GM23338 (cell line): ENCODE results near the gene COL4A3. TPM values are rescaled to one million over a fixed set of nuclear protein-coding genes. Genes with fewer than 3 reads are reported as not detected.

Experiments
- ATAC-seq: fragments of 200-7000 bp; cut with Tn5 transposase; 3 replicates; pipeline ENCODE4 v1.9.1; 2020
- DNase-seq: peaks from one replicate; pipeline ENCODE4 v3.0.0-alpha.2; 2015; ENCODE audit warnings: low spot score
- H2AFZ ChIP-seq: fragments of 200-600 bp; sonication (generic); 2 replicates; pipeline ENCODE4 v1.8.0; 2016; ENCODE audit warnings: antibody characterized with exemption, mild to moderate bottlenecking, moderate library complexity
- H3F3A ChIP-seq: fragments of 200-600 bp; sonication (generic); replicated peaks from 2 replicates; pipeline ENCODE4 v1.8.0; 2017; ENCODE audit warnings: antibody characterized with exemption, mixed run types, low read depth
- H3K27ac ChIP-seq: fragments of 200-600 bp; sonication (generic); 2 replicates; pipeline ENCODE4 v1.6.1; 2016; ENCODE audit warnings: low read depth
- H3K27me3 ChIP-seq: fragments of 200-600 bp; sonication (generic); 2 replicates; pipeline ENCODE4 v1.8.0; 2016; ENCODE audit warnings: mild to moderate bottlenecking, mixed run types, moderate library complexity; ENCODE audit not compliant: insufficient read depth
- H3K36me3 ChIP-seq: fragments of 200-600 bp; sonication (generic); 2 replicates; pipeline ENCODE4 v1.8.0; 2016; ENCODE audit warnings: mild to moderate bottlenecking; ENCODE audit not compliant: insufficient read depth
- H3K4me1 ChIP-seq: fragments of 200-600 bp; sonication (generic); 2 replicates; pipeline ENCODE4 v1.8.0; 2016; ENCODE audit warnings: mild to moderate bottlenecking, moderate library complexity; ENCODE audit not compliant: insufficient read depth
- H3K4me2 ChIP-seq: fragments of 200-600 bp; sonication (generic); 2 replicates; pipeline ENCODE4 v1.7.1; 2017; ENCODE audit warnings: mixed run types
- H3K4me3 ChIP-seq: fragments of 200-600 bp; sonication (generic); 2 replicates; pipeline ENCODE4 v1.6.1; 2016; ENCODE audit warnings: mixed run types
- H3K79me2 ChIP-seq: fragments of 200-600 bp; sonication (generic); replicated peaks from 2 replicates; pipeline ENCODE4 v1.8.0; 2017; ENCODE audit warnings: mild to moderate bottlenecking; ENCODE audit not compliant: insufficient read depth
- H3K9me2 ChIP-seq: fragments of 200-600 bp; sonication (generic); 2 replicates; pipeline ENCODE4 v1.8.0; 2017; ENCODE audit not compliant: insufficient read depth
- H4K20me1 ChIP-seq: fragments of 200-600 bp; sonication (generic); replicated peaks from 2 replicates; pipeline ENCODE4 v1.8.0; 2017; ENCODE audit warnings: mild to moderate bottlenecking; ENCODE audit not compliant: insufficient read depth
- H3K27ac Mint-ChIP-seq: 2 replicates; pipeline ENCODE4 v1.8.0; 2020; ENCODE audit warnings: inconsistent platforms, mild to moderate bottlenecking, moderate library complexity, mixed read lengths
- H3K27me3 Mint-ChIP-seq: 3 replicates; pipeline ENCODE4 v1.8.0; 2022; ENCODE audit warnings: low read depth, mild to moderate bottlenecking, moderate library complexity, mixed read lengths, inconsistent platforms; ENCODE audit not compliant: insufficient read depth, poor library complexity
- H3K36me3 Mint-ChIP-seq: 3 replicates; pipeline ENCODE4 v1.8.0; 2021; ENCODE audit warnings: low read depth, mild to moderate bottlenecking, inconsistent platforms, moderate library complexity, mixed read lengths
- H3K4me1 Mint-ChIP-seq: 3 replicates; pipeline ENCODE4 v1.8.0; 2020; ENCODE audit warnings: mild to moderate bottlenecking, inconsistent platforms, mixed read lengths
- H3K4me3 Mint-ChIP-seq: 3 replicates; pipeline ENCODE4 v1.8.0; 2021; ENCODE audit warnings: moderate library complexity, mild to moderate bottlenecking, inconsistent platforms, mixed read lengths
- H3K9me3 Mint-ChIP-seq: 3 replicates; pipeline ENCODE4 v1.8.0; 2020; ENCODE audit warnings: moderate library complexity, mild to moderate bottlenecking, inconsistent platforms, mixed read lengths
- CREB1 ChIP-seq: fragments of 250-450 bp; sonication (Bioruptor Pico); IDR thresholded peaks from 2 replicates; pipeline ENCODE4 v1.5.0; 2020; ENCODE audit warnings: low read depth, mild to moderate bottlenecking, moderate library complexity
- ETS1 ChIP-seq: IDR thresholded peaks from 2 replicates; pipeline ENCODE4 v1.6.1; 2016; ENCODE audit warnings: antibody characterized with exemption
- EZH2 ChIP-seq: fragments of 200-600 bp; sonication (generic); IDR thresholded peaks from one replicate; pipeline ENCODE4 v1.8.0; 2017; ENCODE audit warnings: antibody characterized with exemption, mild to moderate bottlenecking, low read depth; ENCODE audit not compliant: unreplicated experiment
- JUNB ChIP-seq: IDR thresholded peaks from one replicate; pipeline ENCODE4 v1.6.1; 2016; ENCODE audit warnings: antibody characterized with exemption; ENCODE audit not compliant: unreplicated experiment
- NANOG ChIP-seq: IDR thresholded peaks from 2 replicates; pipeline ENCODE4 v1.6.1; 2016; ENCODE audit warnings: antibody characterized with exemption, borderline replicate concordance
- POLR2AphosphoS5 ChIP-seq: IDR thresholded peaks from 2 replicates; pipeline ENCODE4 v1.6.1; 2016; ENCODE audit warnings: antibody characterized with exemption, low read depth
- STAT1 ChIP-seq: IDR thresholded peaks from one replicate; pipeline ENCODE4 v1.6.1; 2016; ENCODE audit warnings: antibody characterized with exemption; ENCODE audit not compliant: unreplicated experiment
- ZNF114 ChIP-seq: fragments of 250-450 bp; sonication (Bioruptor Pico); IDR thresholded peaks from 2 replicates; pipeline ENCODE4 v1.5.0; 2020; ENCODE audit warnings: mild to moderate bottlenecking, moderate library complexity
- ZNF331 ChIP-seq: fragments of 250-450 bp; sonication (Bioruptor Pico); IDR thresholded peaks from 2 replicates; pipeline ENCODE4 v1.5.0; 2020; ENCODE audit warnings: low read depth, mild to moderate bottlenecking, moderate library complexity
- ZNF462 ChIP-seq: fragments of 250-450 bp; sonication (Bioruptor Pico); IDR thresholded peaks from 2 replicates; pipeline ENCODE4 v1.5.0; 2020; ENCODE audit warnings: mild to moderate bottlenecking, moderate library complexity
- polyA plus RNA-seq: library from polyadenylated mRNA; unstranded; fragments of >200 nt; fragmentation: Nextera tagmentation; extraction: Ambion mirVana; gene quantifications from 2 replicates; pipeline ENCODE4 v1.2.1, GENCODE V29; 2016
- total RNA-seq: library from RNA; depleted of rRNA; stranded (reverse); fragments of >200 nt; shearing (Covaris generic); gene quantifications from 2 replicates; pipeline ENCODE4 v1.2.3, GENCODE V29; 2014

The COL4A3 gene
- total and polyA plus RNA-seq, 2 experiments from 2014 or later = 1.1 to 3.5 TPM

DNA sequence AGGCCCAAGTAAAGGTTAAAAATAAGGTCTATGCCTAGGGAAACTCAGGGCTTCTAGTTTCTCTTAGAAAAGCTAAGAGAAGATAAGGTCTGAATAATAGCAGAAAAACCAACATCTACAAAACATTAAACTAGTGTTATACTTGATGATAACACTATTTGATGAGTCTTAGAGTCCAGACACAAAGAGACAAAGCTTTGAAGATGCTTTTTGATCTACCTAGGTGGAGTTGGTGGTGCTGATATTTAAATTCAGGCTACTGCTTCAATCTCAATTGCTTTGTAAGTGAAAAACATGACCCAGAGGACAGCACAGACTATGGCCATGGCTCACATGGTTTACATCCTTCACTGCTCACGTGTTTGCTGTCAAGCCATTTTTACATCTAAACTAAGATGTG is 148.9 kb downstream of the COL4A3 start (continued):
- TF ChIP-seq ZNF462 (CRISPR knock-in tag) (no peak), JUNB (no peak), CREB1 (CRISPR knock-in tag) (no peak), POLR2AphosphoS5 (no peak), STAT1 (no peak), ZNF331 (CRISPR knock-in tag) (no peak), ZNF114 (CRISPR knock-in tag) (no peak)

DNA sequence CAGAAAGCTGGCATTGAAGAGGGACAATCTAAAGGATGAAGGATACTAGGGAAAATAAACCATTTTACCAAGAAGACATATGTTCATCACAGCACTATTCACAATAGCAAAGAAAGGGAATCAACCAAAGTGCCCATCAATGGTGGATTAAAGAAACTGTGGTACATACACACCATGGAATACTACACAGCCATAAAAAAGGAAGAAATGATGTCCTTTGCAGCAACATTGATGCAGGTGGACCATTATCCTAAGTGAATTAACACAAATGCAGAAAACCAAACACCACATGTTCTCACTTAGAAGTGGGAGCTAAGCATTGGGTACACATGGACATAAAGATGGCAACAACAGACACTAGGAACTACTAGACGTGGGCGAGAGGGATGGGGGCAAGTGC is 153.4 kb downstream of the COL4A3 start:
- no peak overlapping the region for H3K4me3 ChIP-seq
- peaks cover 7% of the 10 kb centered on the region; the same call in 1 of the 2 replicates for H3K36me3 ChIP-seq
- no peak overlapping the region for H3K27ac ChIP-seq
- TF ChIP-seq ETS1 = no peak
- no peak for TF ChIP-seq POLR2AphosphoS5
- no peak for TF ChIP-seq NANOG
- no peak for TF ChIP-seq EZH2
- Mint-ChIP-seq H3K36me3 (peaks cover 30% of the 10 kb centered on the region), H3K27me3 (peaks cover 2% of the 10 kb centered on the region), H3K9me3 (peaks cover 35% of the 10 kb centered on the region), H3K4me1 (no peaks in the 10 kb centered on the region), H3K4me3 (no peak overlapping the region), H3K27ac (no peak overlapping the region)
- DNase-seq (no peak), ATAC-seq (no peak)
- no peaks in the 10 kb centered on the region for H3K79me2 ChIP-seq
- no peak overlapping the region for H3K4me2 ChIP-seq
- 0 out of 2 replicates have a peak, but pooled peaks cover 2% of the 10 kb centered on the region for H3K9me2 ChIP-seq
- no peaks in the 10 kb centered on the region for H3K27me3 ChIP-seq
- H3K4me1 ChIP-seq = no peaks in the 10 kb centered on the region
- no peaks in the 10 kb centered on the region for H3F3A ChIP-seq
- H2AFZ ChIP-seq = no peak overlapping the region
- no peaks in the 10 kb centered on the region for H4K20me1 ChIP-seq
